Stomach (tissue), 9 donors: ENCODE data around the gene MT1A. TPM values are rescaled to one million over a fixed set of nuclear protein-coding genes. Genes with fewer than 3 reads are reported as not detected.
A peak's percentile ranks its signal among the peaks of the same experiment; 100 is the strongest.

Experiments used
- DNase-seq, 2 donors: peaks; one replicate each; pipeline versions ENCODE4 v3.0.0 to v3.0.0-alpha.2; 2013 to 2019
- H3K27ac ChIP-seq, 5 donors: fragments of 200-600 bp in 4 of 5; sonication (generic) in 4 of 5; one replicate each; pipeline ENCODE4 v1.5.1; 2013 to 2019; ENCODE audit warnings: mild to moderate bottlenecking in 1 of 5, moderate library complexity in 1 of 5
- H3K27me3 ChIP-seq, 3 donors: fragments of 200-600 bp; sonication (generic); one replicate each; pipeline ENCODE4 v1.5.1; 2017 to 2019; ENCODE audit warnings: mixed run types in 1 of 3
- H3K36me3 ChIP-seq, 4 donors: fragments of 200-600 bp; sonication (generic); 1 replicate in 3 of 4; 2 replicates in 1 of 4; pipeline ENCODE4 v1.5.1; 2016 to 2019
- H3K4me1 ChIP-seq, 4 donors: fragments of 200-600 bp; sonication (generic); one replicate each; pipeline ENCODE4 v1.5.1; 2016 to 2019
- H3K4me3 ChIP-seq, 4 donors: fragments of 200-600 bp; sonication (generic) in 3 of 4; one replicate each; pipeline ENCODE4 v1.5.1; 2016 to 2019; ENCODE audit warnings: mild to moderate bottlenecking in 1 of 4
- H3K9me3 ChIP-seq, 4 donors: fragments of 200-600 bp; sonication (generic); one replicate each; pipeline ENCODE4 v1.5.1; 2016 to 2019
- CTCF ChIP-seq, 7 experiments: fragments of 450-650 bp in 4 of 7; fragments of 200-600 bp in 3 of 7; sonication (generic) in 3 of 7; IDR thresholded peaks; one replicate each; pipeline ENCODE4 v1.5.1; 2016 to 2019; ENCODE audit warnings: antibody characterized with exemption in 7 of 7, control low read depth in 2 of 7, mild to moderate bottlenecking in 1 of 7
- EP300 ChIP-seq: sonication (generic); formaldehyde crosslinking; IDR thresholded peaks from one replicate; pipeline ENCODE4 v1.6.1; 2017; ENCODE audit warnings: antibody characterized with exemption
- POLR2A ChIP-seq, 4 donors: fragments of 450-650 bp; IDR thresholded peaks; one replicate each; pipeline ENCODE4 v1.6.1; 2016; ENCODE audit warnings: antibody characterized with exemption in 4 of 4, control low read depth in 2 of 4, mild to moderate bottlenecking in 1 of 4, moderate library complexity in 1 of 4
- POLR2AphosphoS5 ChIP-seq, 3 donors: sonication (generic); formaldehyde crosslinking; IDR thresholded peaks; one replicate each; pipeline ENCODE4 v1.6.1; 2016; ENCODE audit warnings: antibody characterized with exemption in 3 of 3
- WGBS, 5 donors: extraction: QIAGEN DNeasy Blood & Tissue Kit in 3 of 5; methylation state at CpG; one replicate each; pipeline versions ENCODE4 v1.1.5 to v1.1.7; 2013 to 2018; 5-methylcytosine and 5-hydroxymethylcytosine counted together
- intact Hi-C: fragments of 100-400 bp; cut with DNase I; formaldehyde crosslinking; loops from one replicate; pipeline ENCODE4 v1.15.1; 2023; ENCODE audit warnings: low total_unique reads
- polyA plus RNA-seq, 3 donors: library from polyadenylated mRNA; stranded (reverse); fragments of 200-250 nt; gene quantifications; one replicate each; pipeline ENCODE4 v1.2.3, GENCODE V29; 2013
- total RNA-seq, 5 donors: library from RNA; depleted of rRNA; stranded (reverse); fragments of >200 nt; gene quantifications; one replicate each; pipeline versions ENCODE4 v1.1.0 to v1.2.3, GENCODE V29; 2014 to 2016
- donor health status: healthy with polysubstance abuse.
- donor health status: Bipolar disorder and iron deficiency.
- donor health status: healthy.

Gene MT1A
- total and polyA plus RNA-seq, 8 donors = 3.3 to 185 (median 56.7) TPM; not detected in 1

GRCh38 chr16:56667581-56668571 lies 29.4 kb downstream of the MT1A start, which contains the start of gene MT1G:
TSS of gene MT1G (minus strand) at chr16:56668065. CDS start at chr16:56667993, 72 bp downstream.
- WGBS, 5 donors = 10 to 13% (median 12%) methylated on average over 29 to 46 of the region's 46 CpGs

GRCh38 chr16:56669005-56669839 lies 30.8 kb downstream of the MT1A start, which contains the start of gene MT1H:
TSS of gene MT1H (plus strand) at chr16:56669814. CDS start at chr16:56669885, 71 bp downstream.
- Histone ChIP-seq H3K4me3 (peak within 1 kb of the TSS in 3 of 4 donors; percentile 12 to 32 (median 18)), H3K9me3 (no peaks in the 10 kb centered on the region), H3K36me3 (no peaks in the 10 kb centered on the region), H3K27ac (peak within 1 kb of the TSS in 3 of 5 donors; percentile 46 to 78 (median 74)), H3K27me3 (peaks cover 0 to 88% (median 25%) of the 10 kb centered on the region in 3 donors), H3K4me1 (peaks cover 20 to 36% (median 32%) of the 10 kb centered on the region in 4 donors)
- intact Hi-C loops = no loop called here
- TF ChIP-seq CTCF (IDR thresholded peaks at IDR 0.05) (no peak), POLR2A (IDR thresholded peaks at IDR 0.05) (no peak), POLR2AphosphoS5 (IDR thresholded peaks at IDR 0.05) (no peak), EP300 (no peak)
- WGBS, 5 donors = 12 to 26% (median 19%) methylated on average over 18 to 38 of the region's 38 CpGs
- DNase-seq = peak; percentile 58 to 80

More at GRCh38 chr16:56667581-56668571, 29.4 kb downstream of the MT1A start, which contains the start of gene MT1G:
- H3K9me3 ChIP-seq = no peaks in the 10 kb centered on the region
- no peaks in the 10 kb centered on the region for H3K36me3 ChIP-seq
- peak within 1 kb of the TSS; percentile 30 to 46 (median 34) for H3K4me3 ChIP-seq
- peak; percentile 87 for DNase-seq
- TF ChIP-seq CTCF (IDR thresholded peaks at IDR 0.05) (no peak), POLR2A (IDR thresholded peaks at IDR 0.05) (peak in 1 of 4 donors; percentile 82), POLR2AphosphoS5 (IDR thresholded peaks at IDR 0.05) (peak; percentile 1 to 92 (median 91)), EP300 (no peak)
- peak within 1 kb of the TSS; percentile 43 to 78 (median 70) for H3K27ac ChIP-seq
- peaks cover 23 to 41% (median 38%) of the 10 kb centered on the region in 4 donors for H3K4me1 ChIP-seq
- H3K27me3 ChIP-seq = peaks cover 0 to 89% (median 30%) of the 10 kb centered on the region in 3 donors
- intact Hi-C loops = no loop called here

GRCh38 chr16:56669840-56670619 lies 31.6 kb downstream of the MT1A start:
- TF ChIP-seq EP300 = no peak
- no peak for TF ChIP-seq POLR2A (IDR thresholded peaks at IDR 0.05)
- TF ChIP-seq CTCF (IDR thresholded peaks at IDR 0.05) = no peak
- TF ChIP-seq POLR2AphosphoS5 (IDR thresholded peaks at IDR 0.05) = no peak
- Histone ChIP-seq H3K4me3 (peak overlapping the region in 3 of 4 donors; percentile 12 to 32 (median 18)), H3K27me3 (peaks cover 0 to 88% (median 25%) of the 10 kb centered on the region in 3 donors), H3K36me3 (no peaks in the 10 kb centered on the region), H3K27ac (peak overlapping the region in 1 of 5 donors; percentile 78), H3K4me1 (peaks cover 20 to 36% (median 32%) of the 10 kb centered on the region in 4 donors), H3K9me3 (no peaks in the 10 kb centered on the region)
- 20 to 29% (median 25%) methylated on average over 19 of the region's 19 CpGs for WGBS, 5 donors
- intact Hi-C loops = no loop called here
- no peak for DNase-seq
